Astrocyte (in vitro differentiated cells and primary cell): Measurements from ENCODE around the gene AUTS2.

Experiments used
- EZH2 ChIP-seq: IDR thresholded peaks from 2 replicates; pipeline ENCODE4 v1.6.1; 2012; ENCODE audit warnings: mild to moderate bottlenecking, low read length, inconsistent platforms; ENCODE audit not compliant: insufficient read depth
- TF ChIP-seq, protein P1 (sequence below): IDR thresholded peaks from 2 replicates; pipeline ENCODE4 v1.5.1; 2011; ENCODE audit warnings: low read depth, mild to moderate bottlenecking, inconsistent platforms, low read length, moderate library complexity; ENCODE audit not compliant: insufficient read depth

DNA sequence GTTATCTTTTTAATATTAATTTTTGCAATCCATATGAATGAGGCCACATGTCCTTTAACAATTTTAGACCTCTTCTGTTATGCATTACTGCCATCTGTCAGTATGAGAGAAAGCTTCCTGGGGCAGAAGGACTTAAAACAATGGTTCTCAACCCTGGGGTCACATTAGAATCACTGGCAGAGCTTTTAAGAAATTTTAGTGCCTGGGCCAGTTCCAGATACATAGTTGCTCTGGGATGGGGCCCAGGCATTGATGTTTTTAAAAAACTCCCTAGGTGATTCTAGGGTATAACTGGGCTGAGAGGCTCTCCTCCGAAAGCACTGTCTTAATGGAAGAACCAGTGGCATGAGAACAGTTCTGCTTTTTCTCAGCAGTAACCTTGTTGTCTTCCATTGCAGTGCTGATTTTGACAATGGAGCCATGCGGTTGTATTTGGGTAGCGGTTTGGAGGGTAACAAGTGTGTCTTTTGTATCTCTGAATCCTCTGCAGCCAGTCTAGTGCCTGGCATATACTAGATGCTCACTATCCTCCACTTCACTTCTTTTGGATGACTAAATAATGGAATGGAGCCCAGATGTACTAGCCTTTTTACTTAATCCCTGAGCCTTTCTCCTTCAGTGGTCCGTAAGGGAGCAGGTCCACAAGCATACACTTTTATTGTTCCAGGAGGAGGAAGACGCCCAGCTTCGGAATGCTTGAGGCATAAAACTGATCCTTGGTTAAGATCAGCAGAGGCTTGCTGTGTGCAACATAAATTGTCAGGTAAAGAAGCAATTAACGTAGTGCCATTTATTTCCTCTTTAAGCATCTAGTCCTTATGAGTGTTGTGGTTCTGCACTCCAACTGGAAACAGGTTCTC lies 227.1 kb downstream of the AUTS2 start:
- TF ChIP-seq, protein P1, sequence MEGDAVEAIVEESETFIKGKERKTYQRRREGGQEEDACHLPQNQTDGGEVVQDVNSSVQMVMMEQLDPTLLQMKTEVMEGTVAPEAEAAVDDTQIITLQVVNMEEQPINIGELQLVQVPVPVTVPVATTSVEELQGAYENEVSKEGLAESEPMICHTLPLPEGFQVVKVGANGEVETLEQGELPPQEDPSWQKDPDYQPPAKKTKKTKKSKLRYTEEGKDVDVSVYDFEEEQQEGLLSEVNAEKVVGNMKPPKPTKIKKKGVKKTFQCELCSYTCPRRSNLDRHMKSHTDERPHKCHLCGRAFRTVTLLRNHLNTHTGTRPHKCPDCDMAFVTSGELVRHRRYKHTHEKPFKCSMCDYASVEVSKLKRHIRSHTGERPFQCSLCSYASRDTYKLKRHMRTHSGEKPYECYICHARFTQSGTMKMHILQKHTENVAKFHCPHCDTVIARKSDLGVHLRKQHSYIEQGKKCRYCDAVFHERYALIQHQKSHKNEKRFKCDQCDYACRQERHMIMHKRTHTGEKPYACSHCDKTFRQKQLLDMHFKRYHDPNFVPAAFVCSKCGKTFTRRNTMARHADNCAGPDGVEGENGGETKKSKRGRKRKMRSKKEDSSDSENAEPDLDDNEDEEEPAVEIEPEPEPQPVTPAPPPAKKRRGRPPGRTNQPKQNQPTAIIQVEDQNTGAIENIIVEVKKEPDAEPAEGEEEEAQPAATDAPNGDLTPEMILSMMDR: no peak
- no peak for TF ChIP-seq EZH2
